Activated naive CD4-positive, alpha-beta T cell treated with anti-CD3 and anti-CD28 coated beads, Interleukin-2, amount 50 U/mL, for 72 hours (primary cell): ENCODE data around the gene VIT. TPM values are rescaled to one million over a fixed set of nuclear protein-coding genes. Genes with fewer than 3 reads are reported as not detected.
"Not testable (repeated sequence)": the region's sequence is repeated elsewhere in the genome, so short reads cannot be mapped to it uniquely, and the experiment has no call there.

Experiments
- ATAC-seq, 2 donors: fragments of 150-1000 bp; cut with Tn5 transposase; 2 replicates each; pipeline ENCODE4 v1.10.0; 2021; ENCODE audit warnings: mild to moderate bottlenecking in 2 of 2, moderate library complexity in 2 of 2
- DNase-seq, 2 donors: peaks; one replicate each; pipeline ENCODE4 v3.0.0; 2021 to 2022; ENCODE audit warnings: low spot score in 2 of 2
- H3K27ac Mint-ChIP-seq, 2 donors: one replicate each; pipeline ENCODE4 v1.8.0; 2022; ENCODE audit warnings: mild to moderate bottlenecking in 2 of 2, mixed read lengths in 2 of 2
- H3K36me3 Mint-ChIP-seq, 2 donors: one replicate each; pipeline ENCODE4 v1.8.0; 2022; ENCODE audit warnings: mixed read lengths in 2 of 2
- H3K9me3 Mint-ChIP-seq, 2 donors: one replicate each; pipeline ENCODE4 v1.8.0; 2022; ENCODE audit warnings: mixed read lengths in 2 of 2
- total RNA-seq, 2 donors: library from RNA; stranded (reverse); gene quantifications; one replicate each; pipeline ENCODE4 v1.2.3, GENCODE V29; 2022

VIT gene
- total RNA-seq, 2 donors from 2014 or later, result not detected

GRCh38 chr2:36802952-36803351 is 106.4 kb downstream of the VIT start:
- H3K27ac Mint-ChIP-seq, result no peak overlapping the region
- H3K9me3 Mint-ChIP-seq, result no peaks in the 10 kb centered on the region
- no peak for DNase-seq
- H3K36me3 Mint-ChIP-seq, result no peaks in the 10 kb centered on the region
- ATAC-seq, result no peak

- Mint-ChIP-seq H3K27ac (no peak overlapping the region), H3K9me3 (no peaks in the 10 kb centered on the region), H3K36me3 (no peaks in the 10 kb centered on the region)
- ATAC-seq, result no peak
- DNase-seq, result no peak
These were observed 109.2 kb downstream of the VIT start for GRCh38 chr2:36805635-36806224.

- no peak overlapping the region for H3K27ac Mint-ChIP-seq
- no peak for ATAC-seq
- no peak for DNase-seq
- H3K36me3 Mint-ChIP-seq, result no peaks in the 10 kb centered on the region
- H3K9me3 Mint-ChIP-seq, result no peaks in the 10 kb centered on the region
These were observed 110.8 kb downstream of the VIT start for GRCh38 chr2:36807223-36807886.

GRCh38 chr2:36808386-36809068 is 112.0 kb downstream of the VIT start:
- Mint-ChIP-seq H3K27ac (no peak overlapping the region), H3K9me3 (no peaks in the 10 kb centered on the region), H3K36me3 (no peaks in the 10 kb centered on the region)
- DNase-seq, result no peak
- no peak for ATAC-seq

GRCh38 chr2:36809069-36809445 is 112.5 kb downstream of the VIT start:
- Mint-ChIP-seq H3K9me3 (no peaks in the 10 kb centered on the region), H3K27ac (no peak overlapping the region), H3K36me3 (no peaks in the 10 kb centered on the region)
- no peak for ATAC-seq
- no peak for DNase-seq

GRCh38 chr2:36811071-36811470 is 114.6 kb downstream of the VIT start:
- DNase-seq (no peak), ATAC-seq (no peak)
- H3K9me3 Mint-ChIP-seq, result no peaks in the 10 kb centered on the region
- no peaks in the 10 kb centered on the region for H3K36me3 Mint-ChIP-seq
- H3K27ac Mint-ChIP-seq, result no peak overlapping the region

GRCh38 chr2:36812196-36812595 is 115.7 kb downstream of the VIT start:
- H3K27ac Mint-ChIP-seq, result peak overlapping the region in 1 of 2 donors; percentile 43
- ATAC-seq (peak in 1 of 2 donors; percentile 43), DNase-seq (no peak)
- no peaks in the 10 kb centered on the region for H3K36me3 Mint-ChIP-seq
- H3K9me3 Mint-ChIP-seq, result no peaks in the 10 kb centered on the region

- ATAC-seq (no peak), DNase-seq (no peak)
- Mint-ChIP-seq H3K27ac (no peak overlapping the region), H3K36me3 (no peaks in the 10 kb centered on the region), H3K9me3 (no peaks in the 10 kb centered on the region)
These were observed 122.0 kb downstream of the VIT start for GRCh38 chr2:36818542-36818941.

- DNase-seq, result no peak
These were observed 122.7 kb downstream of the VIT start for GRCh38 chr2:36819095-36819711.

GRCh38 chr2:36820942-36821605 is 124.6 kb downstream of the VIT start:
- no peak for ATAC-seq
- Mint-ChIP-seq H3K9me3 (no peaks in the 10 kb centered on the region), H3K36me3 (no peaks in the 10 kb centered on the region)

More at GRCh38 chr2:36819095-36819711, 122.7 kb downstream of the VIT start:
- H3K9me3 Mint-ChIP-seq, result no peaks in the 10 kb centered on the region
- H3K27ac Mint-ChIP-seq, result no peak overlapping the region
- ATAC-seq, result no peak
- no peaks in the 10 kb centered on the region for H3K36me3 Mint-ChIP-seq

GRCh38 chr2:36823862-36824261 is 127.4 kb downstream of the VIT start:
- DNase-seq (no peak), ATAC-seq (no peak)
- Mint-ChIP-seq H3K27ac (no peak overlapping the region), H3K9me3 (no peaks in the 10 kb centered on the region), H3K36me3 (no peaks in the 10 kb centered on the region)

More at GRCh38 chr2:36820942-36821605, 124.6 kb downstream of the VIT start:
- DNase-seq, result no peak
- no peak overlapping the region for H3K27ac Mint-ChIP-seq

- no peak overlapping the region for H3K27ac Mint-ChIP-seq
- H3K36me3 Mint-ChIP-seq, result no peaks in the 10 kb centered on the region
- H3K9me3 Mint-ChIP-seq, result no peaks in the 10 kb centered on the region
- ATAC-seq (no peak), DNase-seq (no peak)
These were observed 127.8 kb downstream of the VIT start for GRCh38 chr2:36824273-36824672.

GRCh38 chr2:36824683-36825082 is 128.2 kb downstream of the VIT start:
- H3K36me3 Mint-ChIP-seq, H3K27ac Mint-ChIP-seq, ATAC-seq, DNase-seq, H3K9me3 Mint-ChIP-seq: not testable (repeated sequence)

- Mint-ChIP-seq H3K9me3 (no peaks in the 10 kb centered on the region), H3K36me3 (peaks cover 0 to 8% of the 10 kb centered on the region in 2 donors), H3K27ac (no peak overlapping the region)
- no peak for DNase-seq
- peak in 1 of 2 donors; percentile 38 for ATAC-seq
These were observed 134.7 kb downstream of the VIT start for GRCh38 chr2:36831185-36831584.

- H3K27ac Mint-ChIP-seq, result no peak overlapping the region
- DNase-seq, result no peak
- H3K36me3 Mint-ChIP-seq, result peaks cover 0 to 8% of the 10 kb centered on the region in 2 donors
- no peaks in the 10 kb centered on the region for H3K9me3 Mint-ChIP-seq
- ATAC-seq, result no peak
These were observed 137.7 kb downstream of the VIT start for GRCh38 chr2:36834203-36834602.

- peaks cover 0 to 8% of the 10 kb centered on the region in 2 donors for H3K36me3 Mint-ChIP-seq
- no peak for DNase-seq
- no peaks in the 10 kb centered on the region for H3K9me3 Mint-ChIP-seq
- peak overlapping the region in 1 of 2 donors; percentile 68 for H3K27ac Mint-ChIP-seq
- ATAC-seq, result peak in 1 of 2 donors; percentile 53
These were observed 138.4 kb downstream of the VIT start for GRCh38 chr2:36834731-36835524.
